ENCODE data around the gene ZNF566. TPM values are rescaled to one million over a fixed set of nuclear protein-coding genes. Genes with fewer than 3 reads are reported as not detected.

ZNF566 gene
- total and polyA plus RNA-seq, 2 donors (not counting 1 experiment from before 2014, with no cell fraction given) = 9.1 to 26.6 TPM

DNA sequence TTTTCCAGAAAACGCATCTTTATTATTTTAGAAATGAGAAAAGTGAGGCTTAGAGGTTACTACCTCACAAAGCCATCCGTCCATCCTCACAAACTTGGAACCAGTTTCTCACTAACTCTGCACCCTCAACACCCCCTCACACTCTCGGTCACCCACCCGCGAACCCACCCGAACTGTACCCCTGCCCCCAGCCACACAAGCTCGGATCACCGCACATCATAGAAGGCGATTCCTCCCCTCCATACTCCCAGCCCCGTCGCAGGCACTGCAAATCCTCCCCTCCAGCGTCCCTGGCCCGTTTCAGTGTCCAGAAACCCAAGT, 38.5 kb upstream of the ZNF566 start:
- peak overlapping the region; percentile 100 for H3K4me3 Mint-ChIP-seq
- peaks cover 22% of the 10 kb centered on the region for H3K4me1 Mint-ChIP-seq
- Histone ChIP-seq H3K27me3 (replicated peaks in 1 of 4; ENCODE audit: control extremely low read depth in 1 of 4, control insufficient read depth in 3 of 4, insufficient read depth in 4 of 4, low read length in 3 of 4) (no peaks in the 10 kb centered on the region), H3K4me2 (replicated peaks; ENCODE audit: low read depth, low read length, poor library complexity, severe bottlenecking) (peak overlapping the region; percentile 87), H3K9ac (ENCODE audit: low read length) (peak overlapping the region; percentile 77), H3K4me1 (ENCODE audit: control insufficient read depth in 2 of 2, insufficient read depth in 2 of 2, low read length in 2 of 2) (peaks cover 16 to 19% of the 10 kb centered on the region in 2 donors), H3K79me2 (ENCODE audit: control insufficient read depth, insufficient read depth, low read length) (peaks cover 52% of the 10 kb centered on the region), H4K20me1 (ENCODE audit: control insufficient read depth, insufficient read depth, low read length, poor library complexity, severe bottlenecking) (no peaks in the 10 kb centered on the region), H3K36me3 (replicated peaks in 1 of 2; ENCODE audit: control extremely low read depth in 1 of 2, control insufficient read depth in 1 of 2, extremely low read depth in 1 of 2, insufficient read depth in 2 of 2, low read length in 1 of 2) (peaks cover 2 to 12% of the 10 kb centered on the region in 2 experiments), H2AFZ (ENCODE audit: insufficient read depth, low read depth, low read length, poor library complexity, severe bottlenecking) (peak overlapping the region; percentile 97), H3K27ac (ENCODE audit: low read length in 2 of 2) (peak overlapping the region; percentile 86 to 88), H3K9me3 (ENCODE audit: control extremely low read depth in 1 of 3, control insufficient read depth in 2 of 3, insufficient read depth in 1 of 3, low read length in 2 of 3) (peaks cover 7 to 42% (median 14%) of the 10 kb centered on the region in 3 donors), H3K4me3 (ENCODE audit: control extremely low read depth in 1 of 5, extremely low read depth in 1 of 5, insufficient read depth in 1 of 5, low read depth in 2 of 5, low read length in 4 of 5) (peak overlapping the region; percentile 67 to 96 (median 81))
- no peak for ATAC-seq (ENCODE audit: low read depth)
- no peaks in the 10 kb centered on the region for H3K27me3 Mint-ChIP-seq
- peaks cover 12% of the 10 kb centered on the region for H3K9me3 Mint-ChIP-seq (ENCODE audit: insufficient read depth)
- ChIA-PET CTCF (interaction anchor here (1.0 to 1.5 kb wide), 3 partner anchors 38 to 113 kb away, joined by 3 to 4 read pairs (median 3); partner anchors contain the start of genes ZNF382 and ZNF566), POLR2A (interaction anchor here (0.5 to 2.5 kb wide), 9 partner anchors 38 to 690 kb away, joined by 3 to 25 read pairs (median 5); partner anchors contain the start of genes ZFP14, ZNF146, ZNF382 and ZNF383)
- 0% methylated on average over 12 of the region's 13 CpGs for WGBS (ENCODE audit: insufficient coverage)
- intact Hi-C loops (cut with micrococcal nuclease) = loop anchor here (1.0 to 10.0 kb wide), 16 partner anchors 39 to 1066 kb away; partner anchors contain the start of genes TBCB, ZFP14, ZNF345 and ZNF461
- no peak for DNase-seq
- TF ChIP-seq EZH2 (IDR thresholded peaks at IDR 0.05; ENCODE audit: borderline replicate concordance, insufficient read depth, low read depth, low read length, poor library complexity, severe bottlenecking) = no peak
- TF ChIP-seq, protein P1, sequence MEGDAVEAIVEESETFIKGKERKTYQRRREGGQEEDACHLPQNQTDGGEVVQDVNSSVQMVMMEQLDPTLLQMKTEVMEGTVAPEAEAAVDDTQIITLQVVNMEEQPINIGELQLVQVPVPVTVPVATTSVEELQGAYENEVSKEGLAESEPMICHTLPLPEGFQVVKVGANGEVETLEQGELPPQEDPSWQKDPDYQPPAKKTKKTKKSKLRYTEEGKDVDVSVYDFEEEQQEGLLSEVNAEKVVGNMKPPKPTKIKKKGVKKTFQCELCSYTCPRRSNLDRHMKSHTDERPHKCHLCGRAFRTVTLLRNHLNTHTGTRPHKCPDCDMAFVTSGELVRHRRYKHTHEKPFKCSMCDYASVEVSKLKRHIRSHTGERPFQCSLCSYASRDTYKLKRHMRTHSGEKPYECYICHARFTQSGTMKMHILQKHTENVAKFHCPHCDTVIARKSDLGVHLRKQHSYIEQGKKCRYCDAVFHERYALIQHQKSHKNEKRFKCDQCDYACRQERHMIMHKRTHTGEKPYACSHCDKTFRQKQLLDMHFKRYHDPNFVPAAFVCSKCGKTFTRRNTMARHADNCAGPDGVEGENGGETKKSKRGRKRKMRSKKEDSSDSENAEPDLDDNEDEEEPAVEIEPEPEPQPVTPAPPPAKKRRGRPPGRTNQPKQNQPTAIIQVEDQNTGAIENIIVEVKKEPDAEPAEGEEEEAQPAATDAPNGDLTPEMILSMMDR (IDR thresholded peaks at IDR 0.05) = no peak
- peak overlapping the region; percentile 96 for H3K27ac Mint-ChIP-seq

DNA sequence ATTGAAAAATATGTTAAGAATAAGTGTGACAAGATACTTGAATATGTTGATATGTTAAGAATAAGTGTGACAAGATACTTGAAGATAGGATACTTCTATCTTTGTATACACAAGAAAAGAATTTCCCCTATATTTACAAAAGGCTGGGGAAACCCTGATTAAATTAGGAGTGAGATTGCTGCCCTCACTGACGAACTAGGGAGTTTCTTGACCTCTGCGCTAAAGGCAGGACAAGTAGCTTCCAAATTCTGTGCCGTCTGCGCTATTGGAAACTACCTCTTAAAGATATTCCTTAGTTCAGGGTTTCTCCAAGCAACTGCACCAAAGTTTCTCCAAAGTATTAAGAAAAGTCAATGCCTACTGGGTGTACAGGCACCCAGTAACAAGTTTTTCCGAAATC, 38.0 kb upstream of the ZNF566 start:
- no peaks in the 10 kb centered on the region for H3K27me3 Mint-ChIP-seq
- H3K27ac Mint-ChIP-seq = no peak overlapping the region
- Histone ChIP-seq H4K20me1 (ENCODE audit: control insufficient read depth, insufficient read depth, low read length, poor library complexity, severe bottlenecking) (no peaks in the 10 kb centered on the region), H3K79me2 (ENCODE audit: control insufficient read depth, insufficient read depth, low read length) (peaks cover 52% of the 10 kb centered on the region), H3K9me3 (ENCODE audit: control extremely low read depth in 1 of 3, control insufficient read depth in 2 of 3, insufficient read depth in 1 of 3, low read length in 2 of 3) (peaks cover 9 to 37% (median 16%) of the 10 kb centered on the region in 3 donors), H3K36me3 (replicated peaks in 1 of 2; ENCODE audit: control extremely low read depth in 1 of 2, control insufficient read depth in 1 of 2, extremely low read depth in 1 of 2, insufficient read depth in 2 of 2, low read length in 1 of 2) (peaks cover 2 to 17% of the 10 kb centered on the region in 2 experiments), H3K9ac (ENCODE audit: low read length) (peak overlapping the region; percentile 77), H3K27me3 (replicated peaks in 1 of 4; ENCODE audit: control extremely low read depth in 1 of 4, control insufficient read depth in 3 of 4, insufficient read depth in 4 of 4, low read length in 3 of 4) (no peaks in the 10 kb centered on the region), H2AFZ (ENCODE audit: insufficient read depth, low read depth, low read length, poor library complexity, severe bottlenecking) (peak overlapping the region; percentile 97), H3K27ac (ENCODE audit: low read length in 2 of 2) (peak overlapping the region in 1 of 2 donors; percentile 88), H3K4me3 (ENCODE audit: control extremely low read depth in 1 of 5, extremely low read depth in 1 of 5, insufficient read depth in 1 of 5, low read depth in 2 of 5, low read length in 4 of 5) (peak overlapping the region; percentile 67 to 96 (median 81)), H3K4me2 (replicated peaks; ENCODE audit: low read depth, low read length, poor library complexity, severe bottlenecking) (peak overlapping the region; percentile 87), H3K4me1 (ENCODE audit: control insufficient read depth in 2 of 2, insufficient read depth in 2 of 2, low read length in 2 of 2) (peaks cover 16 to 19% of the 10 kb centered on the region in 2 donors)
- DNase-seq (peak; percentile 26), ATAC-seq (ENCODE audit: low read depth) (no peak)
- WGBS (ENCODE audit: insufficient coverage) = 54% methylated on average over 2 of the region's 5 CpGs
- CTCF ChIA-PET = interaction anchor here (1.5 kb wide), 1 partner anchor 78 kb away, joined by 4 read pairs; the partner anchor contains the start of gene ZNF382
- TF ChIP-seq, protein P1 (IDR thresholded peaks at IDR 0.05) = no peak
- no peak for TF ChIP-seq EZH2 (IDR thresholded peaks at IDR 0.05; ENCODE audit: borderline replicate concordance, insufficient read depth, low read depth, low read length, poor library complexity, severe bottlenecking)
- intact Hi-C loops (cut with micrococcal nuclease) = loop anchor here (10.0 kb wide), 1 partner anchor 137 kb away; the partner anchor contains the start of gene ZNF461
- POLR2A ChIA-PET = interaction anchor here (0.6 to 2.5 kb wide), 2 partner anchors 78 to 226 kb away, joined by 3 to 9 read pairs; partner anchors contain the start of gene ZNF382
- peaks cover 22% of the 10 kb centered on the region for H3K4me1 Mint-ChIP-seq
- H3K9me3 Mint-ChIP-seq (ENCODE audit: insufficient read depth) = peaks cover 12% of the 10 kb centered on the region
- H3K4me3 Mint-ChIP-seq = peak overlapping the region; percentile 100
